GM18505 (cell line): Measurements from ENCODE around the gene ANXA2R.
"Not testable (repeated sequence)": the region's sequence is repeated elsewhere in the genome, so short reads cannot be mapped to it uniquely, and the experiment has no call there.

Source experiments
- ATAC-seq: cut with Tn5 transposase; IDR thresholded peaks from one replicate; pipeline ENCODE4 v1.9.1; 2021; ENCODE audit not compliant: unreplicated experiment
- POLR2A ChIP-seq: IDR thresholded peaks from 4 replicates; pipeline ENCODE4 v1.6.1; 2011; ENCODE audit warnings: borderline replicate concordance; ENCODE audit not compliant: insufficient read depth, insufficient read length; ENCODE audit errors: extremely low read depth

The ANXA2R gene

GRCh38 chr5:43033841-43034590 lies 6.1 kb downstream of the ANXA2R start:
- TF ChIP-seq POLR2A = no peak
- no peak for ATAC-seq

GRCh38 chr5:43027054-43027785 lies 12.9 kb downstream of the ANXA2R start:
- TF ChIP-seq POLR2A = no peak
- ATAC-seq = no peak

GRCh38 chr5:43025184-43025950 lies 14.8 kb downstream of the ANXA2R start:
- not testable (repeated sequence) for ATAC-seq

GRCh38 chr5:43024217-43024616 lies 15.9 kb downstream of the ANXA2R start:
- no peak for TF ChIP-seq POLR2A
- ATAC-seq = no peak

- no peak for TF ChIP-seq POLR2A
These were observed 19.0 kb downstream of the ANXA2R start for GRCh38 chr5:43021151-43021550.

GRCh38 chr5:43020399-43020746 lies 19.7 kb downstream of the ANXA2R start:
- ATAC-seq = peak; percentile 7

More at GRCh38 chr5:43021151-43021550, 19.0 kb downstream of the ANXA2R start:
- ATAC-seq = no peak

GRCh38 chr5:43019614-43020398 lies 20.3 kb downstream of the ANXA2R start:
- peak; percentile 57 for TF ChIP-seq POLR2A
- peak; percentile 75 for ATAC-seq

More at GRCh38 chr5:43020399-43020746, 19.7 kb downstream of the ANXA2R start:
- TF ChIP-seq POLR2A = no peak

GRCh38 chr5:43019291-43019613 lies 20.9 kb downstream of the ANXA2R start:
- TF ChIP-seq POLR2A = no peak
- no peak for ATAC-seq

GRCh38 chr5:43017428-43017815 lies 22.7 kb downstream of the ANXA2R start:
- no peak for TF ChIP-seq POLR2A
- no peak for ATAC-seq

GRCh38 chr5:43016217-43016779 lies 23.8 kb downstream of the ANXA2R start:
- no peak for ATAC-seq

GRCh38 chr5:43014522-43014921 lies 25.6 kb downstream of the ANXA2R start:
- no peak for TF ChIP-seq POLR2A
- no peak for ATAC-seq

More at GRCh38 chr5:43016217-43016779, 23.8 kb downstream of the ANXA2R start:
- no peak for TF ChIP-seq POLR2A

GRCh38 chr5:43010935-43011315 lies 29.2 kb downstream of the ANXA2R start:
- no peak for ATAC-seq
- TF ChIP-seq POLR2A = no peak

GRCh38 chr5:43008363-43009153 lies 31.6 kb downstream of the ANXA2R start:
- peak; percentile 49 for ATAC-seq
- TF ChIP-seq POLR2A = peak; percentile 72

GRCh38 chr5:43007911-43008362 lies 32.2 kb downstream of the ANXA2R start:
- TF ChIP-seq POLR2A = peak; percentile 71
- ATAC-seq = peak; percentile 44
